B cell (primary cell): ENCODE results near the gene ABITRAM.

Experiments used
- EZH2 ChIP-seq: IDR thresholded peaks from 2 replicates; pipeline ENCODE4 v1.6.1; 2012; ENCODE audit warnings: borderline replicate concordance, low read depth, mild to moderate bottlenecking, moderate library complexity, low read length; ENCODE audit not compliant: insufficient read depth, poor library complexity, severe bottlenecking
- TF ChIP-seq, protein P1 (sequence below): fragments of 200-600 bp; IDR thresholded peaks from one replicate; pipeline ENCODE4 v1.8.0; 2022; ENCODE audit warnings: antibody characterized with exemption, mild to moderate bottlenecking

DNA sequence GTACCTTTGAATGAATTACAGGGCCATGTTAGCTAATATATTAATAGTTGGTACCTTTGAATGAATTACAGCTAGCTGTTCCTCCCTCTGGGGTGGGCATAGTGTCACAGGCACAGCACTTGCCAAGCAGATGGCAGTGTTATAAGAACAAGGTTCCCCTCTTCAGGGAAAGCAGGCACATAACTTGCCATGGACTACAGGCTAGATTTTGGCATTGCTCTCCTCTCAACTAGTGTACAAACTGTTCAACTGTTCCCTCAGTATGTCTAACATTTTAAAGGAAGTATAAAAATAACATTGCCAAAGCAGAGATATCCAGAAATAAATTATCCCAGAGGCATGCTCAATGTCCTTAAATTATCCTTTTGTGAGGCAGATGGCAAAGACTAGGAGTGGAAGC is 33.7 kb downstream of the ABITRAM start:
- TF ChIP-seq, protein P1, sequence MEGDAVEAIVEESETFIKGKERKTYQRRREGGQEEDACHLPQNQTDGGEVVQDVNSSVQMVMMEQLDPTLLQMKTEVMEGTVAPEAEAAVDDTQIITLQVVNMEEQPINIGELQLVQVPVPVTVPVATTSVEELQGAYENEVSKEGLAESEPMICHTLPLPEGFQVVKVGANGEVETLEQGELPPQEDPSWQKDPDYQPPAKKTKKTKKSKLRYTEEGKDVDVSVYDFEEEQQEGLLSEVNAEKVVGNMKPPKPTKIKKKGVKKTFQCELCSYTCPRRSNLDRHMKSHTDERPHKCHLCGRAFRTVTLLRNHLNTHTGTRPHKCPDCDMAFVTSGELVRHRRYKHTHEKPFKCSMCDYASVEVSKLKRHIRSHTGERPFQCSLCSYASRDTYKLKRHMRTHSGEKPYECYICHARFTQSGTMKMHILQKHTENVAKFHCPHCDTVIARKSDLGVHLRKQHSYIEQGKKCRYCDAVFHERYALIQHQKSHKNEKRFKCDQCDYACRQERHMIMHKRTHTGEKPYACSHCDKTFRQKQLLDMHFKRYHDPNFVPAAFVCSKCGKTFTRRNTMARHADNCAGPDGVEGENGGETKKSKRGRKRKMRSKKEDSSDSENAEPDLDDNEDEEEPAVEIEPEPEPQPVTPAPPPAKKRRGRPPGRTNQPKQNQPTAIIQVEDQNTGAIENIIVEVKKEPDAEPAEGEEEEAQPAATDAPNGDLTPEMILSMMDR, result no peak
- TF ChIP-seq EZH2, result no peak
